HG02588 (cell line): ENCODE measurements around the gene FBXO2.

Experiments used
- ATAC-seq: cut with Tn5 transposase; IDR thresholded peaks from one replicate; pipeline ENCODE4 v1.9.1; 2021; ENCODE audit warnings: mild to moderate bottlenecking, moderate library complexity; ENCODE audit not compliant: unreplicated experiment

FBXO2 gene, protein sequence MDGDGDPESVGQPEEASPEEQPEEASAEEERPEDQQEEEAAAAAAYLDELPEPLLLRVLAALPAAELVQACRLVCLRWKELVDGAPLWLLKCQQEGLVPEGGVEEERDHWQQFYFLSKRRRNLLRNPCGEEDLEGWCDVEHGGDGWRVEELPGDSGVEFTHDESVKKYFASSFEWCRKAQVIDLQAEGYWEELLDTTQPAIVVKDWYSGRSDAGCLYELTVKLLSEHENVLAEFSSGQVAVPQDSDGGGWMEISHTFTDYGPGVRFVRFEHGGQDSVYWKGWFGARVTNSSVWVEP

GRCh38 chr1:11654137-11654938 is at the start of gene FBXO2, which contains the start of gene FBXO44:
Gene FBXO2, minus strand, starts transcription at chr1:11654429. Its CDS starts 89 bp downstream, at chr1:11654340.
Gene FBXO44, plus strand, starts transcription at chr1:11654877. Its CDS starts 959 bp downstream, at chr1:11655836.
- ATAC-seq, result peak; percentile 46

- no peak for ATAC-seq
Observed at GRCh38 chr1:11703357-11704193, 49.3 kb upstream of the FBXO2 start.

GRCh38 chr1:11701981-11702803 is 48.0 kb upstream of the FBXO2 start:
- no peak for ATAC-seq

- no peak for ATAC-seq
Observed at GRCh38 chr1:11701551-11701961, 47.3 kb upstream of the FBXO2 start.

- no peak for ATAC-seq
Observed at GRCh38 chr1:11700601-11701467, 46.6 kb upstream of the FBXO2 start.

GRCh38 chr1:11697893-11698210 is 43.6 kb upstream of the FBXO2 start:
- ATAC-seq, result no peak

DNA sequence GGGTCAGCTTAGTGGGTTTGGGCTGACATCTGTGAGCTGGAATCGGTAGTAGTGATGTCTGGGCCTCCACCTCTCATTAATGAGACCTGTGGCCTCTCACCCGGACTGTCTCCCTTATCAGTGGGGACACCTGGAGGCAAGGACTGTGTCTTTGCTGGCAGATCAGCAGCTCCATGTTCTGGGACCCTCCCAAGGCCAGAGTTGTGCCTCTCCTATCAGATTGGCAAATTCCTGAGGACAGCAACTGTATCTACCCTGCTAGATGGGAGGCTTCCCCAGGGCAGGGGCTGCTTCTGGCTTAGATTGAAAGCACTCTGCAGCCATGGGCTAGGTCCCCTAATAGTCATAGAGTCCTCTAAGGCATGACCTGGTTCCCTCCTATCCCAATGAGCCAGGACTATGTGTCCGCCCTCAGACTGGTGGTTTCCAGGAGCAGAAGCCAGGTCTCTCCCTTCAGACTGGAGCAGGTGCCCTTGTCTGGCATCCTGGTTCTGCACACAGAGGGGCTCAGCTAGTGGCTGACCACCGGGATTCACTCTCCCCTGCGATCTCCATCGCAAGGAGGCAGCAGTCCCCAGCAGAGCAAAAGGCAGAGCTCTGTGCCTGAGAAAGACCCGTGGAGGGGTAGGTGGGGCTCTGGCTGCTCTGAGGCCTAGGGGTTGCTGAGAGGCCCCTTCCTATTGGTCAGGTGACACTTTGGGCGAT is 43.1 kb upstream of the FBXO2 start:
- ATAC-seq, result no peak

DNA sequence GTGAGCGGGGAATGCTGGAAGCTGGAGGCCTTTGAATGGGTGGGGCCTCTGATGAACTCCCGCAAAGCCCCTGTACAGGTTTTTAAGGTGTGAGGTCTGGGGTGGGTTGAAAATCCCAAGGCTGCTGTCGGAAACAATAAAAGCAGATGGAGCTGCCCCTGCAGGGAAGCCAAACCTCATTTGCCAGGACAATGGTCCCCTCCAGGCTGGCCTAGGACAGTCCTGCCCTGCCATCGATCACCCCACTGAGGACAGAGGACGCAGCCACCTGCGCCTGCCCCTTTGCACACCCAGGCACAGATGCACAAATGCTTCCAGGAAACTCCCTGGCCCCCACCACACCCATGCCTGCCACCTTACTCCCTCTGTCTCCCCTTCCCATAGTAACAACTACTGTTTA is 41.6 kb upstream of the FBXO2 start:
- ATAC-seq, result no peak

GRCh38 chr1:11693917-11694316 is 39.7 kb upstream of the FBXO2 start:
- no peak for ATAC-seq

GRCh38 chr1:11693024-11693590 is 38.9 kb upstream of the FBXO2 start:
- no peak for ATAC-seq

DNA sequence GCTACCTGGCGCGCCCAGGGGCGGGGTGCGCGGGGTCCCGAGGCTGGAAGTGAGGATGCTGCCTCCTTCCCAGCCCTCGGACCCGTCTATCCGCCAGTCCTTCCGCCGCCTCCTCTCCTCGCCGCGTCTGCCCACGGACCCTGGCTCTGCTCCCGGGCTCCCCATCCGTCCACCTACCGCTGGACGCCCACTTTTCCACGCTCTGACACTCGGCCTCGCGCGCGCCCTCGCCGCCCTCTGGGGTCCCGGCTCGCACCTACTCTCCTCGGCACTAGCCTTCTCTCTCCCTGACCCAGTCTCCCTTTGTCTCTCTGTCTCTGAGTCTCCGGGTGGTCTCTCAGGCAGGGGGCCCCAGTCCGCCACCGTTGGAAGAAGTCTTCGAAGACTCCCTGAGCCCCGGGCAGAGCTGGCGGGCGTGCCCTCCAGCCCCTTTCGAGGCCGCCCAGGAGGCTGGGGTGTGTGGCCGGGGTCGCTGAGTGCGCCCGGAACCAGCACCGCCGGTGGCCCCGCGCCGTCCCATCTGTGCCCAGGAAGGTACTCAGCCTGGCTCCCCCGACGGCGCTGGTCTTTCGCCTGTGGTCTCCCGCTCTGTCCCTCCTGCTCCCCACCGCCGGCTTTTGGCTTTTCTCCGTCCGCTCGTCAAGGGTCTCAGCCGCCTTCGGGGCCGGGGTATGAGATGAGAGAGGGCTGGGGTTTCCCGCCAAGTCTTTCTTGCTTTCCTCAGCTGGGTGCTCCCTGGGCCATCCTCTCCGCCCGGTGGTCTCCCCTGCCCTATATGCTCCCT is 37.9 kb upstream of the FBXO2 start:
- ATAC-seq, result no peak

DNA sequence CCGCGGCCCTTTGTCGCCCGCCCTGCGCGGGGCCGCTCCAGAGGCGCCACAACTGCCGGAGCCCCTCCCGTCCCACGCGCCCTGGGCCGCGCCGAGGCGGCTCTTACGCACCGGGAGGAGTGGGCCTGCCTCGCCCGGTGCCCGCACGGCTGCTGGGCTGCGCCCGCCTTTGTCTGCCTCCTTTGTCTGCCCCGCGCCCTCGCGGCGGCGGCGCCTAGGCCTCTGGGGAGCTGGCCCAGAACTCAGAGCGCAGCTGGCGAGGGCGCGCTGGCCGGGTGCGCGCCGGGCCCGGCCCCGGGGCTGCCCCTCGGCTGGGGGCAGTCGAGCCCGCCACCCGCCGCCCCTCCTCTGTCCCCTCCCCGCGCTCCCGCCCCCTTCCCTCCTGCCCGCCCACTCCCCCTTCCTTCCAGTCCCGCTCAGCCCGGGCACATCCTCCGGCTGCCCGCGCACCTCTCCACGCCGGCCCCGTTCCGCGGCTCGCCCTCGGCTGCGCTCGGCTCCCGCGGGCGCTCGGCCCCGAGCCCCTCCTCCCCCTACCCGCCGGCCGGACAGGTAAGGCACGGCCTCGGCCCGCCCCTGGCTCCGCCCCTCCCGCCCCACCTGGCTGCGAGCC is 37.2 kb upstream of the FBXO2 start, which contains the start of gene DRAXIN:
Gene DRAXIN (plus strand): TSS at position 409 of the 613 bp plus-strand sequence. CDS start 14,549 bp downstream, outside the sequence.
- no peak for ATAC-seq

- no peak for ATAC-seq
Observed at GRCh38 chr1:11690397-11691301, 36.4 kb upstream of the FBXO2 start.

- ATAC-seq, result no peak
Observed at GRCh38 chr1:11688506-11688905, 34.3 kb upstream of the FBXO2 start.

GRCh38 chr1:11685210-11685752 is 31.1 kb upstream of the FBXO2 start:
- ATAC-seq, result no peak

DNA sequence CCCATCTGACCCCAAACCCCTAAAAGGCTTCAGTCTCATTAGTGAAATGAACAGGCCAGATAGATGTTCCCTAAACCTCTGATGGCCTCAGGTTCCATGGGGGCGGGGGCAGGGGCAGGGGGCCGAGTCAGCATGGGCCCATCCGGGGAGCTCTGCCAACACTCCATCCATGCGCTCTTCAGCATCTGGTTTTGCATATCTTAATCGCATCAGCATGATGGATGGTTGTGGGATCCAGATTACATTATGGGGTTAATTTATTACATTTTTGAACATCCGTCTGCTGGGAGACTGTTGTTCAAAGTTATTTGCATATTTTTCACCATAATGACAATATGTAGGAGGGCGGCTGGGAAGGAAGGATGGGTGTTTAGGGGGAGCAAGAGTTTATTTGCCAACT is 29.8 kb upstream of the FBXO2 start:
- ATAC-seq, result no peak
